Measurements from ENCODE around the gene PTGIR.

PTGIR gene

GRCh38 chr19:46579361-46579879, 45.5 kb downstream of the PTGIR start:
- H3K9me3 ChIP-seq, result no peaks in the 10 kb centered on the region
- peaks cover 3% of the 10 kb centered on the region for H3K4me1 ChIP-seq
- H3K4me3 ChIP-seq (ENCODE audit: low read depth, low read length), result no peak overlapping the region
- TF ChIP-seq CTCF (IDR thresholded peaks at IDR 0.05; ENCODE audit: low read depth, low read length), result peak; percentile 73
- no peaks in the 10 kb centered on the region for H3K36me3 ChIP-seq
- H3K27me3 ChIP-seq, result no peaks in the 10 kb centered on the region; the same call in 1 of the 2 replicates
- peak; percentile 56 for DNase-seq

- Histone ChIP-seq H3K4me1 (peaks cover 4% of the 10 kb centered on the region), H3K4me3 (ENCODE audit: low read depth, low read length) (no peak overlapping the region), H3K9me3 (no peaks in the 10 kb centered on the region), H3K36me3 (no peaks in the 10 kb centered on the region), H3K27me3 (no peaks in the 10 kb centered on the region; the same call in 1 of the 2 replicates)
- no peak for TF ChIP-seq CTCF (IDR thresholded peaks at IDR 0.05; ENCODE audit: low read depth, low read length)
- no peak for DNase-seq
Observed at GRCh38 chr19:46578450-46578849, 46.4 kb downstream of the PTGIR start.

- Histone ChIP-seq H3K4me1 (peaks cover 4% of the 10 kb centered on the region), H3K36me3 (no peaks in the 10 kb centered on the region), H3K4me3 (ENCODE audit: low read depth, low read length) (no peak overlapping the region), H3K27me3 (no peaks in the 10 kb centered on the region), H3K9me3 (no peaks in the 10 kb centered on the region)
- no peak for TF ChIP-seq CTCF (IDR thresholded peaks at IDR 0.05; ENCODE audit: low read depth, low read length)
- DNase-seq, result peak; percentile 22
Observed at GRCh38 chr19:46574533-46574932, 50.4 kb downstream of the PTGIR start.

GRCh38 chr19:46573679-46574498, 51.0 kb downstream of the PTGIR start:
- Histone ChIP-seq H3K27me3 (no peaks in the 10 kb centered on the region), H3K9me3 (no peaks in the 10 kb centered on the region), H3K4me1 (peaks cover 4% of the 10 kb centered on the region), H3K36me3 (no peaks in the 10 kb centered on the region), H3K4me3 (ENCODE audit: low read depth, low read length) (no peak overlapping the region)
- TF ChIP-seq CTCF (IDR thresholded peaks at IDR 0.05; ENCODE audit: low read depth, low read length), result no peak
- DNase-seq, result no peak

GRCh38 chr19:46571495-46571894, 53.4 kb downstream of the PTGIR start:
- TF ChIP-seq CTCF (IDR thresholded peaks at IDR 0.05; ENCODE audit: low read depth, low read length), result peak; percentile 46
- Histone ChIP-seq H3K27me3 (no peaks in the 10 kb centered on the region), H3K4me1 (peaks cover 4% of the 10 kb centered on the region), H3K4me3 (ENCODE audit: low read depth, low read length) (no peak overlapping the region), H3K9me3 (no peaks in the 10 kb centered on the region), H3K36me3 (no peaks in the 10 kb centered on the region)
- peak; percentile 43 for DNase-seq
